Measurements from ENCODE around the gene CADPS.

CADPS gene

GRCh38 chr3:62359531-62359930 is 515.7 kb downstream of the CADPS start:
- no peak overlapping the region for H3K27ac ChIP-seq
- TF ChIP-seq ZFX (IDR thresholded peaks at IDR 0.05) (no peak), CTCF (conservative IDR thresholded peaks at IDR 0.05) (no peak)

GRCh38 chr3:62356356-62356755 is 518.9 kb downstream of the CADPS start:
- H3K27ac ChIP-seq, result no peak overlapping the region
- no peak for TF ChIP-seq ZFX (IDR thresholded peaks at IDR 0.05)
- TF ChIP-seq CTCF (conservative IDR thresholded peaks at IDR 0.05), result no peak

- TF ChIP-seq CTCF (conservative IDR thresholded peaks at IDR 0.05) (no peak), ZFX (IDR thresholded peaks at IDR 0.05) (no peak)
- no peak overlapping the region for H3K27ac ChIP-seq
Measured at GRCh38 chr3:62355703-62356102, 519.5 kb downstream of the CADPS start.
